Measurements from ENCODE around the gene FRMPD2.
"Not testable (repeated sequence)": the region's sequence is repeated elsewhere in the genome, so short reads cannot be mapped to it uniquely, and the experiment has no call there.

Gene FRMPD2

DNA sequence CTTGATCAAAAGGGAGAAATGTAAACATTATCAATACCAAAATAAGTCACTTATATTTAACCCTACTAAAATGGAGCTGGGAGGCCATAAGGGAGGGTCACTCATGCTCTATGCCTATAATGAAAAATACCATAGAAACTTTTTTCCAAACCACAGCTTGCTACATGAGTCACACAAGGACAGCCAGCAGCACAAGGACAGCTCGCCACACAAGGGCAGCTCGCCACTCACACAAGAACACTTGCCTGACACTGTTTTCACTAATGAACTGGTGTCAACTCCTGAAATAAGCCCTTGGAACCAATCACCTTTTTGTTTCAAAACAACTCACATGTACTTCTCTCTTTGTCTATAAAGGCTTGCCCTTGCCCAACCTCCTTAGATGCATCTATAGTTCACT is 43.3 kb downstream of the FRMPD2 start:
- no peak for DNase-seq

DNA sequence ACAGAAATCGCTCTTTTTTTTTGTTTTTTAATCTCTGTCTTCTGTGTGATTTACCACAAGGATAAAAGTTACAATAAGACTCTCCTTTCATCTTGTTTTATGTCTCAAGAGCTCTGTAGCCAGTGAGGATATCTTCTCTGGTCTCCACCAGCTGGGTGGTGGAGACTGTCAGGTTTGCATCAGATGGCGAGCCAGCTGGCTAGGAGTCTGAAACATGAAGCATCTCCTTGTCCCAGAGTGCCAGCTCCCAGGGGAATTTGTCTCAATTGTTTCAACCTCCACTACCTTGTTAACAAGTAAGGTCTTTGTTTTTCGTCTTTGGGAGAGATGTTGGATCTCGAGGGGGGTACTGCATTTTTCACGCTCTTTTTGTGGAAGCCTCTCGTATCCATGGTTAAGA is 47.3 kb downstream of the FRMPD2 start:
- no peak for DNase-seq

- no peak for DNase-seq
Measured at GRCh38 chr10:48224979-48225560, 49.4 kb downstream of the FRMPD2 start.

DNA sequence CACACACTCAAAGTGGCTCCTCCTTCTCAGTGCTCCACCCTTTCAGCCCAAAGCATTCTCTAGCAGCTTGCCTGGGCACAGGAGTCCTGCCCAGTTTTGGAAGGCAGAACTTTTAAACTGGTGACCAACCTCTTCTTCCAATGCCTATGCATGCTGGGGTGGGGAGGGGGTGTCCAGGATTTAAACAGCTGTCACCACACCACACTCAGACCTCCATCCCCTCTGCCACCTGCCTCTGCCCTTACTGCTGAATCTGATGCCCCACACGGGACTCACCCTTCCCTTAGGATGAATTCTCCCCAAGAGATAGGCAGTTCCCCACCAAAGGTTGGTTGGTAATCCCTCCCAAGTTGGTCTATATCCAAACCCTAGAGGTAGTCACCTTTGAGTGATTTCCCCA is 50.2 kb downstream of the FRMPD2 start:
- no peak for DNase-seq

DNA sequence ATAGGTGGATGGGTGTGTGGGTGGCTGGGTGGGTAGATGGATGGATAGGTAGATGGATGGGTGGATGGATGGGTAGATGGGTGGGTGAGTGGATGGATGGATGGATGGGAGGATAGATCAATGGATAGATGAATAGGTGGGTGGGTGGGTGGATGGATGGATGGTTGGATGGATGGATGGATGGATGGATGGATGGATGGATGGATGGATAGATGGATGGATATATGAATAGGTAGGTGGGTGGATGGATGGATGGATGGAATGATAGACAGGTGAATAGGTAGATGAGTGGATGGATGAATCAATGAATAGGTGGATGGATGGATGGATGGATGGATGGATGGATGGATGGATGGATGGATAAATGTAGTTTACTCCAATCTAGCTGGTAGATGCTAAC is 52.7 kb downstream of the FRMPD2 start:
- no peak for DNase-seq

DNA sequence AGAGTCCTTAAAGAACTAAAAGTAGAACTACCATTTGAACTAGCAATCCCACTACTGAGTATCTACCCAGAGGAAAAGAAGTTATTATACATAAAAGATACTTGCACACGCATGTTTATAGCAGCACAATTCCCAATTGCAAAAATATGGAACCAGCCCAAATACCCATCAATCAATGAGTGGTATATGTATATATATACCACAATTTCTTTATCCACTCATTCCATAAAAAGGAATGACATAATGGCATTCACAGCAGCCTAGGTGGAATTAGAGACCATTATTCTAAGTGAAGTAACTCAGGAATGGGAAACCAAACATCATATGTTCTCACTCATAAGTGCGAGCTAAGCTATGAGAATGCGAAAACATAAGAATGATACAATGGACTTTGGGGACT is 53.5 kb downstream of the FRMPD2 start:
- DNase-seq, result not testable (repeated sequence)

- no peak for DNase-seq
Measured at GRCh38 chr10:48219194-48219593, 55.3 kb downstream of the FRMPD2 start.

- DNase-seq, result no peak
Measured at GRCh38 chr10:48216744-48217143, 57.8 kb downstream of the FRMPD2 start.

DNA sequence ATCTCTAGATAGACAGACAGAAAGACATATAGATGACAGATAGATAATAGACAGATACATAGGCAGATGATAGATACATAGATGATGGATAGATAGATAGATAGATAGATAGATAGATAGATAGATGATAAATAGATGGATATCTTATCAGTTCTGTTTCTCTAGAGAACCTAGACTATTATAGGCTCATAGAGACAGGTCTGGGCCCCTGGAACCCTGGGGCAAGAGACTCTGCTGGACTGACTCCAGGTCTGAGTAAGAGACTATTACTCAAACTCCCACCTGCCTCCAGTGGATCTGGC is 58.3 kb downstream of the FRMPD2 start:
- no peak for DNase-seq

- DNase-seq, result peak; percentile 12
Measured at GRCh38 chr10:48215486-48216203, 58.9 kb downstream of the FRMPD2 start.

- no peak for DNase-seq
Measured at GRCh38 chr10:48214716-48215485, 59.6 kb downstream of the FRMPD2 start.

DNA sequence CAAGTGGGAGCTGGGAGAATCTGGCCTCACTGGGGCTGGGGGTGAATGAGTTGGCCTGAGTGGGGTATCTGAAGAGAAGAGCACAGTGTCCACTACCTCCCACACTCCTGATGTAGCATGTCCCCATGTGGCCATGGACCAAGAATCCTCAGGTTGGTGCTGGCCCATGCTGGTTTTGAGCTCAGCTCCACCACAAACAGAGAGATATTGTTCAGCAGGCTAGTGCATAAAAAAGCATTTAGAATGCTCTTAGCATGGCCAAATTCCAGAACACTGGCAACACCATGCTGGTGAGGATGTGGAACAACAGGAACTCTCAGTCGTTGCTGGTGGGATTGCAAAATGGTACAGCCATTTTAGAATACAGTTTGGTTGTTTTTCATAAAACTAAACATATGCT is 61.4 kb downstream of the FRMPD2 start:
- no peak for DNase-seq

DNA sequence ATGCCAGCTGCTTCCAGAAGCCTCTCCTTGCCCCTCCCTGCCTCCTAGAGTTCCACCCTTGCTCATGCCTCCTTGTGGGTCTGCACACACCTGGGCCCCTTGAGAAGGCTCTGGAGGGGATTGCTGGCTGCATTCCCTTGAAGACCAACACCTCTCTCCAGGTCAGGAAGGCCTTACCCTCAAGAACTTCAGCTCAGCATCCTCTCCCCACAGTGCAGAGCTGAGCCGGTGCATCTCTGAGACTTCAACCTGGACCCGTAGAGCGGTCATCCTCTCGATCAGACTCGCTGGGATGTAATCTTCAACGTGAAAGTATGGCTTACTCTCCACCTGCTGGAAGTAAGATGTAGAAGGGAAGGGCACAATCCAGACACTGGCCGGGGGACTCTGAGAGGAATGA is 62.7 kb downstream of the FRMPD2 start:
- DNase-seq, result no peak

GRCh38 chr10:48210966-48211365 is 63.5 kb downstream of the FRMPD2 start:
- no peak for DNase-seq

GRCh38 chr10:48210391-48210790 is 64.1 kb downstream of the FRMPD2 start:
- DNase-seq, result no peak

DNA sequence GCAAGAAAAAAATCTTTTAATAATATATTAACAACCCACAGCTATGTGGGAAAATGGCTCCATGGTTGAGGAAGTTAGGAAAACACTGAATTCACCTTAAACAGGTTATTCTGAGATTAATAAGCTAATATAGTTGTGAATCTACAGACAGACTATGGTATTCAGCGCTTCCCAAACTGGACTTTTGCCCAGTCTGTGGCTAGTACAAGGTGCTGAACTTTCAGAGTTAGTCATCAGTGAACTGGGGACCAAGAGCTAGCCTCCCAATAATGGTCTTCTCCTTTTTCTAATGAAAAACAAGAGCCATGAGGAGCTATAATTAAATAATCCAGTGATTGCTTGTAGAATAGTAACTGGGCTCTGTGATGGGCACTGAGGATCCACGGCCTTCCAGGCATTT is 65.3 kb downstream of the FRMPD2 start:
- no peak for DNase-seq

- no peak for DNase-seq
Measured at GRCh38 chr10:48207853-48208252, 66.6 kb downstream of the FRMPD2 start.

- no peak for DNase-seq
Measured at GRCh38 chr10:48206482-48207250, 67.8 kb downstream of the FRMPD2 start.

- DNase-seq, result no peak
Measured at GRCh38 chr10:48205918-48206317, 68.6 kb downstream of the FRMPD2 start.

- DNase-seq, result no peak
Measured at GRCh38 chr10:48199580-48200377, 74.7 kb downstream of the FRMPD2 start.

DNA sequence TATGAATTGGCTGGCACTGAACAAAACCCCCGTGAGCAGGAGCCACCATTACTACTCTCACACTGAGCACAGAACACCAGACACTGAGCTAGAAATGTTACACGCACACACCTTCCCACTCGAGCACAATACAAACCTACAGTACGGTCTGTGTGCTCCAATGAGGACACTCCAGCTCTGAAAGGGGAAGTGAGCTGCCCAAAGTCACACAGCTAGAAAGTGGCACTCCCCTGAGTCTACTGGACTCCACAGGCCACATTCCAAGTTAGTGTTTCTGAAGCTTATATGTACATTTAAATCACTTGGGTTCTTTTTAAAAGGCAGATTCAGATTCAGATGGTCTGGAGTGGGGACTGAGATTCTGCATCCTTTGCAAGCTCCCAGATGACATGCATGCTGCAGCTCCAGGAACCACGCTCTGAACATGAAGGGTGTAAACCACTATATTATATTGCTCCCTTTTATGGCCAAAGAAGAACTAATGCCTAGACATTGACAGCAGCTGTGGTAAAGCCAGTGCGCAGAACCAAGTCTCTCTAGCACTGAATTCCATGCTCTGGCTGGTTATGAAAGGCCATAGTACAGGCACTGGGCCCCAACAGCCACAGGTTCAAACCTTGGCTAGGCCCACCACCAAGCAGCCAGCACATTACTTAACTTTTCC is 77.1 kb downstream of the FRMPD2 start:
- DNase-seq, result no peak

DNA sequence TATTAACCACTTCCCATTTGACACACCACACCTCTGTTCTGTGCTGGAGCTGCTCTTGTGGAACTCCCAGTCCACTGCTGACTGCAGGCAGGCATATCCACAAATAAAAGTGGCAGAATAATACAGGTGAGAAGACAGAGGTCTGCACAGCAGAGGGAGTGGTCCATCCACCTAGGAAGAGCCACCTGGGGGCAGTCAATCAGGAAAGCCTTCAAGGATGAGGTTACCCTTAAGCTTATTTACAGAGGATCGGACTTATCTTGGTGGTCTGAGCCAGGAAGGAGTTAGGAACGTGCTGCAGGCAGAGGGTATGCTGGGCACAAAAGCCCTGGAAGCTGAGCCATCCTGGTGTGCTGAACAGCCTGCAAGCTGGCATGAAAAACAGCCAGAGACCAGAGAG is 78.7 kb downstream of the FRMPD2 start:
- DNase-seq, result no peak

Measured in NCI-H1105 (cell line).